Left ventricle myocardium inferior (tissue), 1 donor: ENCODE data around the gene CISD2. TPM values are rescaled to one million over a fixed set of nuclear protein-coding genes. Genes with fewer than 3 reads are reported as not detected.
"Not testable (repeated sequence)": the region's sequence is repeated elsewhere in the genome, so short reads cannot be mapped to it uniquely, and the experiment has no call there.

Experiments
- DNase-seq: peaks from one replicate; pipeline ENCODE4 v3.0.0-alpha.2; 2020
- H3K27ac ChIP-seq: fragments of 200-600 bp; replicated peaks from 2 replicates; pipeline ENCODE4 v1.8.0; 2021
- H3K27me3 ChIP-seq: fragments of 200-600 bp; 2 replicates; pipeline ENCODE4 v1.8.0; 2021; ENCODE audit warnings: low read depth
- H3K36me3 ChIP-seq: fragments of 200-600 bp; 2 replicates; pipeline ENCODE4 v1.8.0; 2021
- H3K4me1 ChIP-seq: fragments of 200-600 bp; 2 replicates; pipeline ENCODE4 v1.8.0; 2021
- H3K4me3 ChIP-seq: fragments of 200-600 bp; 2 replicates; pipeline ENCODE4 v1.8.0; 2021; ENCODE audit warnings: mild to moderate bottlenecking, moderate library complexity
- H3K9me3 ChIP-seq: fragments of 200-600 bp; replicated peaks from 2 replicates; pipeline ENCODE4 v1.8.0; 2021
- intact Hi-C: fragments of 100-400 bp; cut with micrococcal nuclease; formaldehyde crosslinking; loops from one replicate; pipeline ENCODE4 v1.11.0; 2022
- total RNA-seq: library from RNA; stranded (reverse); fragmentation: NEBNext Ultra II Directional; extraction: Animal tissue kit (Norgen Biotek cat#: 25700); gene quantifications from one replicate; pipeline ENCODE4 v1.2.1, GENCODE V29; 2021
- TF ChIP-seq, protein P1 (sequence below): fragments of 200-600 bp; IDR thresholded peaks from 2 replicates; pipeline ENCODE4 v1.8.0; 2021; ENCODE audit warnings: antibody characterized with exemption, mild to moderate bottlenecking, borderline replicate concordance
- donor health status: DM: no; HTN: yes; CAD: no; lungs with severe emphysema.

The CISD2 gene
- total RNA-seq, 1 donor from 2014 or later = 17.1 TPM

DNA sequence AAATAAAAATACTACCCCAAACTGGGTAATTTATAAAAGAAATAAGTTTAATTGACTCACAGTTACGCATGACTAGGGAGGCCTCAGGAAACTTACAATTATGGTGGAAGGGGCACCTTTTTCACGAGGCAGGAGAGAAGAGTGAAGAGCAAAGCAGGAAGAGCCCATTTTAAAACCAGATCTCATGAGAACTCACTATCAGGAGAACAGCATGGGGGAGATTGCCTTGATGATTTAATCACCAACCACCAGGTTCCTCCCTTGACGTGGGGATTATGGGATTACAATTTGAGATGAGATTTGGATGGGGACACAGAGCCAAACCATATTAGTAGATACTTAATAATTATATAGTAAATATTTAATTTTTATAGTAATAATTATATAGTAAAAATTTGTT, 10.1 kb downstream of the CISD2 start:
- Histone ChIP-seq H3K27me3 (no peaks in the 10 kb centered on the region), H3K4me1 (peaks cover 9% of the 10 kb centered on the region), H3K4me3 (no peak overlapping the region), H3K36me3 (peaks cover 8% of the 10 kb centered on the region), H3K27ac (no peak overlapping the region), H3K9me3 (no peaks in the 10 kb centered on the region)
- TF ChIP-seq, protein P1, sequence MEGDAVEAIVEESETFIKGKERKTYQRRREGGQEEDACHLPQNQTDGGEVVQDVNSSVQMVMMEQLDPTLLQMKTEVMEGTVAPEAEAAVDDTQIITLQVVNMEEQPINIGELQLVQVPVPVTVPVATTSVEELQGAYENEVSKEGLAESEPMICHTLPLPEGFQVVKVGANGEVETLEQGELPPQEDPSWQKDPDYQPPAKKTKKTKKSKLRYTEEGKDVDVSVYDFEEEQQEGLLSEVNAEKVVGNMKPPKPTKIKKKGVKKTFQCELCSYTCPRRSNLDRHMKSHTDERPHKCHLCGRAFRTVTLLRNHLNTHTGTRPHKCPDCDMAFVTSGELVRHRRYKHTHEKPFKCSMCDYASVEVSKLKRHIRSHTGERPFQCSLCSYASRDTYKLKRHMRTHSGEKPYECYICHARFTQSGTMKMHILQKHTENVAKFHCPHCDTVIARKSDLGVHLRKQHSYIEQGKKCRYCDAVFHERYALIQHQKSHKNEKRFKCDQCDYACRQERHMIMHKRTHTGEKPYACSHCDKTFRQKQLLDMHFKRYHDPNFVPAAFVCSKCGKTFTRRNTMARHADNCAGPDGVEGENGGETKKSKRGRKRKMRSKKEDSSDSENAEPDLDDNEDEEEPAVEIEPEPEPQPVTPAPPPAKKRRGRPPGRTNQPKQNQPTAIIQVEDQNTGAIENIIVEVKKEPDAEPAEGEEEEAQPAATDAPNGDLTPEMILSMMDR = no peak
- intact Hi-C loops = no loop called here
- no peak for DNase-seq

DNA sequence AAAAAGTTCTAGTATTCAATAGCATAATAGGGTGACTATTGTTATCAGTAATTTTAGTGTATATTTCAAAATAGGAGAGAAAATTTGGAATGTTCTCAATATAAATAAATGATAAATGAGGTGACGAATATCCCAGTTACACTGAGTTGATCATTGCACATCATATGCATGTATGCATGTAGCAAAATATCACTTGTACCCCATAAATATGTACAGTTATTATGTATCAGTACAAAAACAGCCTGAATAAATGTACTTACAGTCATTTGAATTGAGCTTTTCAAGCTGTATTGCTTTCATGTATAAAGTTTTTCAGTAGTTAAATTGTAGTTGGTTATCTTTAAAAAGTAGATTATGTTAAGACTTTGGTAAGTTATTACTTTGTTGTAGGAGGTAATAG, 12.6 kb downstream of the CISD2 start:
- no peaks in the 10 kb centered on the region for H3K27me3 ChIP-seq
- intact Hi-C loops = no loop called here
- no peak for DNase-seq
- no peak overlapping the region for H3K27ac ChIP-seq
- TF ChIP-seq, protein P1 = no peak
- no peak overlapping the region for H3K4me3 ChIP-seq
- no peaks in the 10 kb centered on the region for H3K9me3 ChIP-seq
- H3K36me3 ChIP-seq = peaks cover 3% of the 10 kb centered on the region
- peaks cover 9% of the 10 kb centered on the region for H3K4me1 ChIP-seq

DNA sequence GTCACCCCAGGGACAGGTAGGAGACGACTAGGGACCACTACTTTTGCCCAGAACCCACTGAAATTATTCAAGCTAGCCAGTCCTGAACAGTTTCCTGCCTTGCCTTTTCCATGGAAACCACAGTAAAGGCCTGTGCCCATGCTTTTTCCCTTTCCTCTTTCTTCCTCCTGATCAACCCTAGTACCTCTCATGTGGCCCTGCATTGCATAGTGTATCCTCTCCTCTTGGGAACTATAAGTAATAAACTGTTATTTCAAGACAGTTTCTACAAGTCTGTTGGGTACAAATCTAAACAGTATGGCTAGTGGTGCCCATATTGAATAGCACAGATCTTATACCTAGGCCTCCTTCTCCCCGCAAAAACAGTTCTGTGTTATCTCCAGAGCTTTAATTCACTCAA, 14.5 kb downstream of the CISD2 start:
- Histone ChIP-seq H3K27ac (no peak overlapping the region), H3K4me3 (no peak overlapping the region), H3K36me3 (no peaks in the 10 kb centered on the region), H3K4me1 (peaks cover 6% of the 10 kb centered on the region), H3K9me3 (no peaks in the 10 kb centered on the region), H3K27me3 (no peaks in the 10 kb centered on the region)
- intact Hi-C loops = no loop called here
- no peak for DNase-seq
- TF ChIP-seq, protein P1 = no peak

DNA sequence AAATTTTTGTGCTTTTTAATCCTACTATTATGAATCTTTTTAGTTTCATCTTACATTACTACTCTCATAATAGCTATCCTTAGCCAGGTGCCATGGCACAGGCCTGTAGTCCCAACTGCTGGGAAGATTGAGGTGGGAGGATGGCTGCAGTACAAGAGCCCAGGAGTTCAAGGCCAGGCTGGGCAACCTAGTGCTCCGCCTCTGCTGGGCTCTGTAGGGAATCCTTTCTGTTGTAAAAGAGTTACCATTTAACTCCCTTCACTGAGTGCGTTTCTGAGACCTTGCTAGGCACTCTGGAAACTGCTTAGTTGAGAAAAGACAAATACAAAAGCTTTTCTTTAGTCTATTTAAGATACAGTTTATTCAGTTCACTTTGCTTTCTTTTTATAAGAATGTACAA, 19.8 kb downstream of the CISD2 start:
- H3K36me3 ChIP-seq, DNase-seq, H3K9me3 ChIP-seq, H3K27me3 ChIP-seq, H3K4me3 ChIP-seq, H3K27ac ChIP-seq, intact Hi-C loops, H3K4me1 ChIP-seq: not testable (repeated sequence)

DNA sequence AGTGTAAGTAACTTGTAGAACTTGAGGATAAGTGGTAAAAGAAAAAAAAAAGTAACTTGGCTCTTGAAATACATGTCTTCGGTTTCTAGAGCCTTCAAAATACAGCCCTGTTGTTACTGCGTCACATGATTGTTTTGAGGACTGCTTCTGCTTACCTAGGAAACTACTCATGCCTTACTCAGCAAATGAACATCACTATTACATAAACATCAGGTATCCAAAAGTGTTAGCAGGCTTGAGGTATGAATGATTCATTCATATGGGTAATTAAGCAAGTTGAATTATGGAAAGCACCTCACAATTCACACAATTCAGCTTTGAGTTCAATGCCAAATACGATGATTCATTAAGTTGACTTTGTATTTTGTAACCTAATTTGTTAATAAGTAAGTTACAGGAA, 21.1 kb downstream of the CISD2 start:
- not testable (repeated sequence) for H3K9me3 ChIP-seq, H3K4me1 ChIP-seq, H3K4me3 ChIP-seq, H3K27me3 ChIP-seq, H3K27ac ChIP-seq, DNase-seq, H3K36me3 ChIP-seq
- intact Hi-C loops = loop anchor here (5.0 kb wide), 1 partner anchor 117 kb away; no protein-coding TSS in a partner anchor

DNA sequence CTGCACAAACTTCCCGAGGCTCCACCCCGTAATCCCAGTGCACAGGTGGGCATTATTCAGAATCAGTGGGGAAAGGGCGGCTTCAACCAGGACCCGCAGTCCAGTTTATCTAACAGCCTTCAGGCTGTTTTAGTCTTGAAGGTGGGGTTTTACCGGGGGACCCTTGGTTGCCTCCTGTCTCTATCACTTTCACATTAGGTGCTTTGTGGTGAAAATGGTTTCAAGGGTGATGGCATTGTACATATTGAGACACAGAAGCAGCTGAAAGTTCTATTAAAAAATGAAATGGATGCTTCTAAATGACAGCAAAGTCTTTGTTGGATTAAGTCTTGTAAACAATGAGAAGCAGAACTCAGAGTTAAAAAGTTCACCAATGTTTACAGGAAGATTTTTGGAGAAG, 27.8 kb downstream of the CISD2 start:
- H3K9me3 ChIP-seq, intact Hi-C loops, H3K27ac ChIP-seq, DNase-seq, H3K36me3 ChIP-seq, H3K4me1 ChIP-seq, H3K4me3 ChIP-seq, H3K27me3 ChIP-seq: not testable (repeated sequence)

DNA sequence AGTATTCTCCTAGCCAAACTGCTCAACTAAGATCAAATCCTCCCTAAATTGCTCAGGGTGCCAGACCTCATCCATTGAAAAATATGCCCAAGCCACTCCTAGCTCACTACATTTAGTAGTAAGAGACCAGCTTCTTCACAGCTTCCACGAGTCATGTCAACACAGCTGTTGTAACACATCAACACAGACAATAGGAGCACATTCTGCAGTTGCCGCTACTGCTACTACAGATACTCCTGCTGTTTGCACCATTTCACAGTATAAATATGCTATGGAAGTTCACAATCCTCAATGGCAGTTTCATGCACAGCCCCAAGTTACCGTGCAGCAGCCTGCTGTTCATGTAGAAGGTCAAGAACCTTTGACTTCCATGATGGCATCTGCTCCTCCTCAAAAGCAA, 28.8 kb downstream of the CISD2 start:
- H3K27me3 ChIP-seq, H3K9me3 ChIP-seq, intact Hi-C loops, H3K4me3 ChIP-seq, H3K36me3 ChIP-seq, H3K4me1 ChIP-seq, H3K27ac ChIP-seq, DNase-seq: not testable (repeated sequence)

DNA sequence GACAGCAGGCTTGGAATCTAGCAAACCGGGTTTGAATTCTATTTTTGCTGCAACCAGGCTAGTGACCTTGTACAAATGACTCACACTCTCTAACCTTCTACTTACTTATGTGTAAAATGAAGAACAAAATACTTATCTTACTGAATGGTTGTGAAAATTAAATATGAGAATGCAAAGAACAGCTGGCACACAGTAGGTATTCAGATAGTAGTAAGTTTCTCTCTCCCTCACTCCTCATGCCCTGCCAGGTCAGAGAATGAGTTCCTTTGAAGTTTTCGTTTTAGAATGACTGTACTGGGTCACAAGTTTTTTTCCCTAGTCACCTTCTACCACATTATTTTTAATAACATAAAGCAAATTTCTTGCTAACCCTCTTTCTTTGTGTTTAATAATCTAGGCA, 33.0 kb downstream of the CISD2 start:
- H3K9me3 ChIP-seq = no peaks in the 10 kb centered on the region

More for the DNA sequence above, 33.0 kb downstream of the CISD2 start:
- TF ChIP-seq, protein P1 = no peak
- intact Hi-C loops = no loop called here
- no peak for DNase-seq
- no peaks in the 10 kb centered on the region for H3K27me3 ChIP-seq
- no peak overlapping the region for H3K27ac ChIP-seq
- no peaks in the 10 kb centered on the region for H3K36me3 ChIP-seq
- no peaks in the 10 kb centered on the region for H3K4me1 ChIP-seq
- H3K4me3 ChIP-seq = no peak overlapping the region
